Prostate gland (tissue), 2 donors: Measurements from ENCODE around the gene CCDC91. TPM values are rescaled to one million over a fixed set of nuclear protein-coding genes. Genes with fewer than 3 reads are reported as not detected.

Source experiments
- DNase-seq: peaks from one replicate; pipeline ENCODE4 v3.0.0-alpha.2; 2019; ENCODE audit warnings: low spot score
- H3K27ac ChIP-seq, 2 donors: fragments of 200-600 bp; sonication (generic); 2 replicates each; pipeline ENCODE4 v1.5.1; 2017 to 2019
- H3K27me3 ChIP-seq: fragments of 200-600 bp; sonication (generic); replicated peaks from 2 replicates; pipeline ENCODE4 v1.5.1; 2019; ENCODE audit not compliant: insufficient read depth
- H3K36me3 ChIP-seq, 2 donors: fragments of 200-600 bp; sonication (generic); 1 replicate in 1 of 2; 2 replicates in 1 of 2; pipeline versions ENCODE4 v1.5.1 to v1.8.1; 2017 to 2019
- H3K4me1 ChIP-seq: fragments of 200-600 bp; sonication (generic); replicated peaks from 2 replicates; pipeline ENCODE4 v1.5.1; 2019
- H3K4me3 ChIP-seq, 2 donors: fragments of 200-600 bp; sonication (generic); 2 replicates each; pipeline ENCODE4 v1.5.1; 2017 to 2019
- H3K9me3 ChIP-seq: fragments of 200-600 bp; sonication (generic); 2 replicates; pipeline ENCODE4 v1.5.1; 2017
- POLR2A ChIP-seq: fragments of 450-650 bp; IDR thresholded peaks from one replicate; pipeline ENCODE4 v1.6.1; 2016; ENCODE audit warnings: antibody characterized with exemption, mild to moderate bottlenecking
- POLR2AphosphoS5 ChIP-seq: sonication (generic); formaldehyde crosslinking; IDR thresholded peaks from one replicate; pipeline ENCODE4 v1.6.1; 2017; ENCODE audit warnings: antibody characterized with exemption
- WGBS: methylation state at CpG from one replicate; pipeline ENCODE4 v1.1.5; 2018; 5-methylcytosine and 5-hydroxymethylcytosine counted together
- intact Hi-C: fragments of 100-400 bp; cut with DNase I; formaldehyde crosslinking; loops from one replicate; pipeline ENCODE4 v1.14.2; 2022
- total RNA-seq, 2 donors: library from RNA; depleted of rRNA; stranded (reverse); fragments of >200 nt; gene quantifications; one replicate each; pipeline ENCODE4 v1.1.0, GENCODE V29; 2016
- TF ChIP-seq, protein P1 (sequence below), 4 experiments: fragments of 200-600 bp in 2 of 4; fragments of 450-650 bp in 2 of 4; sonication (generic) in 2 of 4; IDR thresholded peaks; 1 replicate in 3 of 4; 2 replicates in 1 of 4; pipeline ENCODE4 v1.5.1; 2016 to 2019; ENCODE audit warnings: antibody characterized with exemption in 4 of 4, mild to moderate bottlenecking in 2 of 4, moderate library complexity in 2 of 4

Gene CCDC91
- total RNA-seq, 2 donors from 2014 or later, result 25.3 to 42.4 TPM

GRCh38 chr12:28172434-28173030, 17.7 kb upstream of the CCDC91 start:
- TF ChIP-seq, protein P1, sequence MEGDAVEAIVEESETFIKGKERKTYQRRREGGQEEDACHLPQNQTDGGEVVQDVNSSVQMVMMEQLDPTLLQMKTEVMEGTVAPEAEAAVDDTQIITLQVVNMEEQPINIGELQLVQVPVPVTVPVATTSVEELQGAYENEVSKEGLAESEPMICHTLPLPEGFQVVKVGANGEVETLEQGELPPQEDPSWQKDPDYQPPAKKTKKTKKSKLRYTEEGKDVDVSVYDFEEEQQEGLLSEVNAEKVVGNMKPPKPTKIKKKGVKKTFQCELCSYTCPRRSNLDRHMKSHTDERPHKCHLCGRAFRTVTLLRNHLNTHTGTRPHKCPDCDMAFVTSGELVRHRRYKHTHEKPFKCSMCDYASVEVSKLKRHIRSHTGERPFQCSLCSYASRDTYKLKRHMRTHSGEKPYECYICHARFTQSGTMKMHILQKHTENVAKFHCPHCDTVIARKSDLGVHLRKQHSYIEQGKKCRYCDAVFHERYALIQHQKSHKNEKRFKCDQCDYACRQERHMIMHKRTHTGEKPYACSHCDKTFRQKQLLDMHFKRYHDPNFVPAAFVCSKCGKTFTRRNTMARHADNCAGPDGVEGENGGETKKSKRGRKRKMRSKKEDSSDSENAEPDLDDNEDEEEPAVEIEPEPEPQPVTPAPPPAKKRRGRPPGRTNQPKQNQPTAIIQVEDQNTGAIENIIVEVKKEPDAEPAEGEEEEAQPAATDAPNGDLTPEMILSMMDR (IDR thresholded peaks at IDR 0.05), result peak in 2 of 4 experiments; percentile 9 to 27
- no peak for TF ChIP-seq POLR2A
- Histone ChIP-seq H3K4me3 (no peak overlapping the region), H3K27me3 (no peaks in the 10 kb centered on the region), H3K27ac (no peak overlapping the region), H3K36me3 (no peaks in the 10 kb centered on the region), H3K4me1 (no peaks in the 10 kb centered on the region), H3K9me3 (no peaks in the 10 kb centered on the region)
- 95% methylated on average over 3 of the region's 3 CpGs for WGBS
- intact Hi-C loops, result loop anchor here (10.0 kb wide), 2 partner anchors 198 to 448 kb away; partner anchors contain the start of gene PTHLH
- DNase-seq, result no peak

GRCh38 chr12:28173440-28173839, 16.8 kb upstream of the CCDC91 start:
- DNase-seq, result no peak
- intact Hi-C loops, result loop anchor here (10.0 kb wide), 2 partner anchors 199 to 449 kb away; partner anchors contain the start of gene PTHLH
- no peak overlapping the region for H3K27ac ChIP-seq
- TF ChIP-seq POLR2A (no peak), POLR2AphosphoS5 (no peak)
- TF ChIP-seq, protein P1 (IDR thresholded peaks at IDR 0.05), result no peak
- no peaks in the 10 kb centered on the region for H3K4me1 ChIP-seq
- H3K27me3 ChIP-seq, result no peaks in the 10 kb centered on the region
- H3K36me3 ChIP-seq, result no peaks in the 10 kb centered on the region
- WGBS, result 91% methylated on average over 1 of the region's 1 CpG
- no peaks in the 10 kb centered on the region for H3K9me3 ChIP-seq
- no peak overlapping the region for H3K4me3 ChIP-seq

DNA sequence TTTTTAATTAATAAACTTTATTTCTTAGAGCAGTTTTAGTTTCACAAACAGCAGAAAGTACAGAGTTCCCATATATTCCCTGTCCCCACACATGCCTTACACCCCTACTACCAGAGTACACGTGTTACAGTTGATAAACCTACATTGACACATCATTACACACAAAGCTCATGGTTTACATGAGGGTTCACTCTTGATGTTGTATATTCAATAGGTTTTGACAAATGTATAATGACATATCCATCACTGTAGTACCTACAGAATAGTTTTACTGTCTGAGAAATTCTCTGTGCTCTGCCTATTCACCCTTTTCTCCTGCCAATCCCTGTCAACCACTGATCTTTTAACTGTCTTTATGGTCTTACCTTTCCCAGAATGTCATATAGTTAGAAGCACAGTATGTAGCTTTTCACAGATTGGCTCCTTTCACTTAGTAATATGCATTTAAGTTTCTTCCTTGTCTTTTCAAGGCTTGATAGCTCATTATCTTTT, 15.1 kb upstream of the CCDC91 start:
- Histone ChIP-seq H3K36me3 (no peaks in the 10 kb centered on the region), H3K4me1 (no peaks in the 10 kb centered on the region), H3K27ac (no peak overlapping the region), H3K27me3 (no peaks in the 10 kb centered on the region), H3K9me3 (no peaks in the 10 kb centered on the region), H3K4me3 (no peak overlapping the region)
- WGBS, result 48% methylated on average over 1 of the region's 1 CpG
- no peak for DNase-seq
- TF ChIP-seq, protein P1 (IDR thresholded peaks at IDR 0.05), result no peak
- no peak for TF ChIP-seq POLR2AphosphoS5
- no peak for TF ChIP-seq POLR2A
- intact Hi-C loops, result loop anchor here (10.0 kb wide), 2 partner anchors 200 to 450 kb away; partner anchors contain the start of gene PTHLH

- Histone ChIP-seq H3K4me1 (no peaks in the 10 kb centered on the region), H3K9me3 (no peaks in the 10 kb centered on the region), H3K27me3 (no peaks in the 10 kb centered on the region), H3K36me3 (no peaks in the 10 kb centered on the region), H3K4me3 (no peak overlapping the region), H3K27ac (no peak overlapping the region)
- DNase-seq, result no peak
- intact Hi-C loops, result loop anchor here (10.0 kb wide), 2 partner anchors 201 to 451 kb away; partner anchors contain the start of gene PTHLH
- TF ChIP-seq POLR2A (no peak), POLR2AphosphoS5 (no peak)
- TF ChIP-seq, protein P1 (IDR thresholded peaks at IDR 0.05), result no peak
- 96% methylated on average over 3 of the region's 3 CpGs for WGBS
These were observed 14.0 kb upstream of the CCDC91 start for GRCh38 chr12:28176295-28176694.

DNA sequence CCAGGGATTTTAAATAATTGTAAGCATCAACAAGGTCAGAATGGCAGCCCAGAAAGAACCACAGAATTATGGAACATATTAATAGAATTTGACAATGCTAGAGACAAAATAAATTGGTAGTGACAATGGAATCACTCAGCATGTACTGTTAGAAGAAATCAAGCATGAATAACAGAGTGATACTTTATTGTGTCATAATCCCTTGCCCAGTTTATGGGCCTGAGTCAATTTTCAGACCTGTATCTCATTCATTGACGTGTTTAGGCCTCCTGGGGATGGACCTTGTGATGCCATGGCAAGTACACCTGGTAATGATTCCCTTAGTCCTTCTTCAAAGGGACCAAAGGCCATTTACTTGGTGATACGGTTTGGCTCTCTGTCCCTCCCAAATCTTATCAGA, 12.8 kb upstream of the CCDC91 start:
- H3K27me3 ChIP-seq, result no peaks in the 10 kb centered on the region
- no peaks in the 10 kb centered on the region for H3K9me3 ChIP-seq
- no peaks in the 10 kb centered on the region for H3K36me3 ChIP-seq
- 77% methylated on average over 2 of the region's 2 CpGs for WGBS
- TF ChIP-seq POLR2A (no peak), POLR2AphosphoS5 (no peak)
- TF ChIP-seq, protein P1 (IDR thresholded peaks at IDR 0.05), result no peak
- no peak overlapping the region for H3K27ac ChIP-seq
- DNase-seq, result no peak
- no peaks in the 10 kb centered on the region for H3K4me1 ChIP-seq
- no peak overlapping the region for H3K4me3 ChIP-seq
- intact Hi-C loops, result loop anchor here (10.0 kb wide), 2 partner anchors 203 to 453 kb away; partner anchors contain the start of gene PTHLH
